Ascending aorta (tissue), 2 donors: ENCODE results near the gene DCANP1. TPM values are rescaled to one million over a fixed set of nuclear protein-coding genes. Genes with fewer than 3 reads are reported as not detected.

Experiments
- DNase-seq, 2 donors: peaks; one replicate each; pipeline ENCODE4 v3.0.0-alpha.2; 2019; ENCODE audit warnings: low spot score in 2 of 2
- H3K27ac ChIP-seq, 2 donors: fragments of 200-600 bp; sonication (generic); one replicate each; pipeline ENCODE4 v1.5.1; 2016 to 2017; ENCODE audit warnings: mild to moderate bottlenecking in 1 of 2
- H3K27me3 ChIP-seq: fragments of 200-600 bp; sonication (generic); one replicate; pipeline ENCODE4 v1.5.1; 2017
- H3K36me3 ChIP-seq, 2 donors: fragments of 200-600 bp; sonication (generic); one replicate each; pipeline ENCODE4 v1.5.1; 2016
- H3K4me1 ChIP-seq, 2 donors: fragments of 200-600 bp; sonication (generic); one replicate each; pipeline ENCODE4 v1.5.1; 2016 to 2017; ENCODE audit warnings: mild to moderate bottlenecking in 1 of 2
- H3K4me3 ChIP-seq, 2 donors: fragments of 200-600 bp; sonication (generic); one replicate each; pipeline ENCODE4 v1.5.1; 2016 to 2017; ENCODE audit warnings: mild to moderate bottlenecking in 1 of 2
- H3K9me3 ChIP-seq, 2 donors: fragments of 200-600 bp; sonication (generic); one replicate each; pipeline ENCODE4 v1.5.1; 2016
- intact Hi-C: fragments of 100-400 bp; cut with DNase I; formaldehyde crosslinking; loops from one replicate; pipeline ENCODE4 v1.15.1; 2023
- total RNA-seq: library from RNA; depleted of rRNA; stranded (reverse); fragments of >200 nt; gene quantifications from one replicate; pipeline ENCODE4 v1.1.0, GENCODE V29; 2016
- TF ChIP-seq, protein P1 (sequence below), 3 experiments: fragments of 200-600 bp in 2 of 3; fragments of 450-650 bp in 1 of 3; sonication (generic) in 2 of 3; IDR thresholded peaks; one replicate each; pipeline ENCODE4 v1.5.1; 2016 to 2019; ENCODE audit warnings: antibody characterized with exemption in 3 of 3, mild to moderate bottlenecking in 1 of 3, moderate library complexity in 1 of 3

Gene DCANP1
- total RNA-seq, 1 donor from 2014 or later: not detected

DNA sequence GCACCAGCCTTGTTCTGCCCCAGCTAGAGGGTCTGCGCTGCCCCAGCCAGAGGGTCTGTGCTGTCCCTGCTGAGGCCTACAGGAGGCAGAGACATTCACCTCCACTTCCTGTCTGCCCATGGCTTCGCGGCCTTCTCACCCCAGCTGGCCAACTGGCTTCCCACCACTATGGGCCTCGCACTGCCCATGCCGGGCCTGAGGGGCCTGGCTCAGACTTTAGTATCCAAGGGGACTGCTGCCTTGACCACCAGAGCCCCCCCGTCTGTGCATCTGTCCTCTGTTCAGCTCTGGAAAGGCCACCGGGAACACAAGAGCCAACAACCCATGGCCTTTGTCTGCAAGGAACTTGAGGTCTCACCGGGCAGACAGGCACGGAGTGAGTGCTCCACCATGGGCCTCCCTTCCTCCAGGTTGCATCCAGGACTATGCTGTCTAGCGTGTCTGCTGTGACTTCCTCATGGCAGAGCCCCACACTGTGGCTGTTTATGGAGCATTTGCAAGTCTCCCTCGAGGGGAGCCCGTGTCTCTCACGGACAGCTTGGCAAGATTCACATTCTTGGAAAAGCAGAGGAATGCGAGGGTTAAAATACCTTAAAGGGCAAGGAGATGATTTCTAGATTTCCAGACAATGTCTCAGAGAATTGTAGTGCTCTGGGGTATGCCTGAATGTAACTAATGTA, 1.7 kb downstream of the DCANP1 start:
- TF ChIP-seq, protein P1, sequence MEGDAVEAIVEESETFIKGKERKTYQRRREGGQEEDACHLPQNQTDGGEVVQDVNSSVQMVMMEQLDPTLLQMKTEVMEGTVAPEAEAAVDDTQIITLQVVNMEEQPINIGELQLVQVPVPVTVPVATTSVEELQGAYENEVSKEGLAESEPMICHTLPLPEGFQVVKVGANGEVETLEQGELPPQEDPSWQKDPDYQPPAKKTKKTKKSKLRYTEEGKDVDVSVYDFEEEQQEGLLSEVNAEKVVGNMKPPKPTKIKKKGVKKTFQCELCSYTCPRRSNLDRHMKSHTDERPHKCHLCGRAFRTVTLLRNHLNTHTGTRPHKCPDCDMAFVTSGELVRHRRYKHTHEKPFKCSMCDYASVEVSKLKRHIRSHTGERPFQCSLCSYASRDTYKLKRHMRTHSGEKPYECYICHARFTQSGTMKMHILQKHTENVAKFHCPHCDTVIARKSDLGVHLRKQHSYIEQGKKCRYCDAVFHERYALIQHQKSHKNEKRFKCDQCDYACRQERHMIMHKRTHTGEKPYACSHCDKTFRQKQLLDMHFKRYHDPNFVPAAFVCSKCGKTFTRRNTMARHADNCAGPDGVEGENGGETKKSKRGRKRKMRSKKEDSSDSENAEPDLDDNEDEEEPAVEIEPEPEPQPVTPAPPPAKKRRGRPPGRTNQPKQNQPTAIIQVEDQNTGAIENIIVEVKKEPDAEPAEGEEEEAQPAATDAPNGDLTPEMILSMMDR (IDR thresholded peaks at IDR 0.05): no peak
- Histone ChIP-seq H3K27me3 (no peaks in the 10 kb centered on the region), H3K27ac (no peak overlapping the region), H3K4me3 (no peak overlapping the region), H3K4me1 (no peaks in the 10 kb centered on the region), H3K36me3 (no peaks in the 10 kb centered on the region), H3K9me3 (no peaks in the 10 kb centered on the region)
- intact Hi-C loops: no loop called here
- peak in 1 of 2 donors; percentile 60 for DNase-seq

DNA sequence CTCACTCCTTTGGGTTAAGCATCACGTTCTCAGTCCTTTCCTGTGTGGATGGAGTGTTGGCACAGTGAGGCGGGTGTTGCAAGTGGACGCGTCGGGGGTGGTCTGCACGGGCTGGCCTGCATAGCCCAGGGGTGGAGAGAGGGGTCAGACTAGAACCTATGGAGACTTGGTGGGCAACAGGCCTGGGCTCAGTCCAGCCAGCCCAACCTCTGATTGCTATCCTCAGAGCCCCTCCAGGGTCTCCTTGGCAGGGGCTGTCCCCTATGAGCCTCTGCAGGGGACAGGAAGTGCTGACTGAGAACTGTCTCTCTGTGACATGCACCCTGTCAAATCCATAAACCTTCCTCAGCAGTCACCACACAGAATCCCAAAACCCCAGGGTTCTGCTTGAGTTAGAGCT, 2.3 kb downstream of the DCANP1 start:
- Histone ChIP-seq H3K36me3 (no peaks in the 10 kb centered on the region), H3K27me3 (no peaks in the 10 kb centered on the region), H3K4me3 (no peak overlapping the region), H3K9me3 (no peaks in the 10 kb centered on the region), H3K27ac (no peak overlapping the region), H3K4me1 (no peaks in the 10 kb centered on the region)
- TF ChIP-seq, protein P1 (IDR thresholded peaks at IDR 0.05): no peak
- peak in 1 of 2 donors; percentile 25 for DNase-seq
- intact Hi-C loops: no loop called here

DNA sequence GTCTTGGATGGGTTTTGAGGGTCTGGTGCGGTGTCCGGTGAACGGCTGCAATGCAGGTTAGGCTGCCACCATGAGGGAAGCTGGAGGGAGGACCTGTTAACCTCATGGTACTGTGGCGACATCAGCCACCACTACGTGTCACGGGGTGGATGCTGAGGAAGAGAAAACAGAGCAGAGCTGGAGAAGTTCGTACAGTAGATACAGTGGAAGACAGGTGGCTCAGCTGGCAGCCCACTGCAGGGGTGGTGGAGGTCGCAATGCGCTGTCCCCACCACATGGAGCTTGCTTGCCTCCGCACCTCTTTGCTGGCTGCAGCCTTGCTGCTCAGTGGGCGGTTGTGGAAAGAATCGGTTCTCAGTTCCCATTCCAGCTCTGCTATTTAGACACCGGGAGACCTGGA, 2.8 kb downstream of the DCANP1 start:
- TF ChIP-seq, protein P1 (IDR thresholded peaks at IDR 0.05): no peak
- Histone ChIP-seq H3K9me3 (no peaks in the 10 kb centered on the region), H3K27ac (no peak overlapping the region), H3K27me3 (no peaks in the 10 kb centered on the region), H3K4me3 (no peak overlapping the region), H3K36me3 (no peaks in the 10 kb centered on the region), H3K4me1 (no peaks in the 10 kb centered on the region)
- intact Hi-C loops: no loop called here
- DNase-seq: peak in 1 of 2 donors; percentile 27

DNA sequence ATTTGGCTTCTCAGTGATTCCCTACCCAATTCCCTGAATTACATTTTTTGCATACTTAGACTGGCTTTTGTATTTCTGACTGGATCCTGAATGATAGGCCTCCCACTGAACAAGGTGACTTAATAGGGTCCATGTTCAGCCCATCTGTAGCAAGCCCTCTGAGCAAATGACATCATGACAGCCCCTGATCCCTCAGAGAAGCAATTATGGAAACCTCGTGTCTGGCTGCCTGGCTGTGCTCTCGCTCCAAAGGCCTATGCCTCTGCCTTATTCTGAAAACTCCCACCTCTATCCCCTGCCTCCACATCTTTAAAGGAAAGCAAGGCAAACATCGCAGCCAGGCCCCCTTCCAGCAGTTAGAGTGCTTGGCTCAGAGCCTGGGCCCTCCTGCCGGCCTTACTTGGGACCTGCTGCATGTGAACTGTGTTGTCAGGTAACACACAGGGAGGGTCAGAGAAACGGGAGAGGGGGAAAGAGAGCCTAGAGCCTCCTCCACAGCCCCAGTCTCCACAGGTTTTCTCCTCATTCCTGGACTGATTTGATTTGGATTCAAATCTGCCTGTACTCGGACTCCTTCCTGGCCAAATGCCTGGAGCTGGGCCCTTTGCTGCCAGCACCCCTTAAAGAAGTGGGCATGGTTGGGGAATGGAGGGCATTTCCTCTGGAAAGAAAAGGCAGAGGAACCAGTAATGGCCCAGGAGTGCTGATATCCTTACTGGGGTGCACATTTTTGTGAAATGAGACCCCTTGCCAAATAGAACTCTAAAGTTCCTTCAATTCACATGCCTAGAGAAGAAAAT, 3.8 kb downstream of the DCANP1 start:
- Histone ChIP-seq H3K9me3 (no peaks in the 10 kb centered on the region), H3K4me1 (peaks cover 0 to 2% of the 10 kb centered on the region in 2 donors), H3K36me3 (no peaks in the 10 kb centered on the region), H3K27ac (no peak overlapping the region), H3K27me3 (no peaks in the 10 kb centered on the region), H3K4me3 (no peak overlapping the region)
- DNase-seq: peak in 1 of 2 donors; percentile 35
- intact Hi-C loops: no loop called here
- TF ChIP-seq, protein P1 (IDR thresholded peaks at IDR 0.05): no peak

DNA sequence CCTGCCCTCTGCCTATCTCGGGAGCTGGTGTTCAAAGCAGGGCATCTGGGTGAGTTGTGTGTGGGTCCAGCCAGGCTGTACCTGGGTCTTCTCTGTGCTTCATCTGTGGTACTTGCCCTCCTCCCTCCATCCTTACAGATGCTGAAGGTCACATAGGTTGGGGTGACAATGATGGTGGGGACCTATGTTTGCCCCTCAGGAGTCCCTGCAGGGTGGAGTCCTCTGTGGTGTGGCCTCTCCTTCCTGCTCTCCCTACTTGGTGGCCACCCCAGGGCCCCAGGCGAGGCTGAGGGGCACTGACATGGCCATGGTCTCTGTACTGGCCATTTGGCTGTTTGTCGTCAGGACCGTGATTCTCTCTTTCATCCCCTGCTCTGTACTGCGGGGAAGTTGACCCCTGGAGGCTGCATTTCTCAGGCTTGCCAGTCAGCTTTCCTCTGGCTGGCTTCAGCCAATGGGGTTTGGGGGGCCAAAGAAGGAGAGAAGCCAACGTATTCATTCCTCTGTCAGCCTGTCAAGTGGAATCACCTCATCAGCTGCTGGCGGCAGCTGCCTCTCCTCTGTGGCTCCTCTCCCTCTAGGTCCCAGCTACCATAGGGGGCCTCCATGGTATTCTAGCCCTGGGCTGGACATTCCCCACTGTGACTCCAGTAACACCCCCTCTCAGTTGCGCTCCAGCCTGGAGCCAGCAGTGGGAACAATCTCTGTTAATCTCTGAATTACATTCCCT, 4.6 kb downstream of the DCANP1 start:
- DNase-seq: peak in 1 of 2 donors; percentile 53
- H3K27me3 ChIP-seq: no peaks in the 10 kb centered on the region
- H3K4me1 ChIP-seq: peaks cover 0 to 8% of the 10 kb centered on the region in 2 donors
- no peak overlapping the region for H3K4me3 ChIP-seq
- no peak overlapping the region for H3K27ac ChIP-seq
- TF ChIP-seq, protein P1 (IDR thresholded peaks at IDR 0.05): no peak
- no peaks in the 10 kb centered on the region for H3K9me3 ChIP-seq
- intact Hi-C loops: no loop called here
- H3K36me3 ChIP-seq: no peaks in the 10 kb centered on the region
